HS-27A (cell line): ENCODE measurements around the gene TRAPPC14.

Source experiments
- DNase-seq: peaks from one replicate; pipeline ENCODE4 v3.0.0-alpha.2; 2012; ENCODE audit warnings: low read depth, missing footprints

The TRAPPC14 gene

DNA sequence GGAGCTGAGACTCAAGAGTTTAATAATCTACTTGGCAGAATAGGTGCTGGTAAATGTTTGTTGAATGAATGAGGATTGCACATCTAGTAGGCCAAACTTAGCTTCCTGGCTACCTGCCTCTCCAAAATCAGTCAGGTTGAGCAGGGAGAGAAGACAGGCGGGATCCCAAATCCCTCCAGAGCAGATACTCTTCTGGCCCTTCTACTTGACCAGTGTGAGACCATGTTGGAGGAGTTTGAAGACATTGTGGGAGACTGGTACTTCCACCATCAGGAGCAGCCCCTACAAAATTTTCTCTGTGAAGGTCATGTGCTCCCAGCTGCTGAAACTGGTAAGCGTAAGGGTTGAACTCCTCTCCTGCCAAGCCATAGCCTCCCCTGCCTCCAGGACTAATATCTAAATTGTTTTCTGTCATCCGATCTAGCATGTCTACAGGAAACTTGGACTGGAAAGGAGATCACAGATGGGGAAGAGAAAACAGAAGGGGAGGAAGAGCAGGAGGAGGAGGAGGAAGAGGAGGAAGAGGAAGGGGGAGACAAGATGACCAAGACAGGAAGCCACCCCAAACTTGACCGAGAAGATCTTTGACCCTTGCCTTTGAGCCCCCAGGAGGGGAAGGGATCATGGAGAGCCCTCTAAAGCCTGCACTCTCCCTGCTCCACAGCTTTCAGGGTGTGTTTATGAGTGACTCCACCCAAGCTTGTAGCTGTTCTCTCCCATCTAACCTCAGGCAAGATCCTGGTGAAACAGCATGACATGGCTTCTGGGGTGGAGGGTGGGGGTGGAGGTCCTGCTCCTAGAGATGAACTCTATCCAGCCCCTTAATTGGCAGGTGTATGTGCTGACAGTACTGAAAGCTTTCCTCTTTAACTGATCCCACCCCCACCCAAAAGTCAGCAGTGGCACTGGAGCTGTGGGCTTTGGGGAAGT is 34.0 kb downstream of the TRAPPC14 start:
- no peak for DNase-seq

DNA sequence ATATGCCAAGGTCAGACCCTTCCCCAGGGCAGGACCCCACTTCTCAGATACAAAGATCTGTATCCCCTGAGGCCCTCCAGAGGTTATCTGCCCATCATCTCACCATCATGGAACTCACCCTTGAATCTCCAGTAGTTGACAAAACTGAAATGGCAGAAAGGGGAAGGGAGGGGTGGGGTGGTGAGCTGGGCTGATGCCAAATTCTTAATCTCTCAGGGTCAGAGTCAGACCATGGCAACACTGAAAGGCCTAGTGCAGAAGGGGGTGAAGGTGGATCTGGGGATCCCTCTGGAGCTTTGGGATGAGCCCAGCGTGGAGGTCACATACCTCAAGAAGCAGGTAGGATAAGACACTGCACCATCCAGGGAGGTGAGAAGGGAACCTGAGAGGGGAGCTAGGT is 36.0 kb downstream of the TRAPPC14 start:
- no peak for DNase-seq

DNA sequence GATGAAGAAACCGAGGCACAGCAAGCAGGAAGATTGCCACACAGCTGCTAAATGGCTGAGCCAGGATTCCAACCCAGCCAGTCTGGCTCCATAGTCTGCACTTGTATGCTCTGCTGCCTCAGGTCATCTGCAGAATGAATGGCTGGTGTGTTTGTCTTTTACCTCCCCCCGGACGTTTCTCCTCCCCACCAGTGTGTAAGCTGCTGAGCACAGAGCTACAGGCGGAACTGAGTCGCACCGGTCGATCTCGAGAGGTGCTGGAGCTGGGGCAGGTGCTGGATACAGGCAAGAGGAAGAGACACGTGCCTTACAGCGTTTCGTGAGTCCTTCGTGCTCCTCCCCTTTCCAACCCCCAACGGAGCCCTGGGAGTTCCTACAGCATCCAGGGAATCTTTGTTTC is 36.5 kb downstream of the TRAPPC14 start:
- no peak for DNase-seq

DNA sequence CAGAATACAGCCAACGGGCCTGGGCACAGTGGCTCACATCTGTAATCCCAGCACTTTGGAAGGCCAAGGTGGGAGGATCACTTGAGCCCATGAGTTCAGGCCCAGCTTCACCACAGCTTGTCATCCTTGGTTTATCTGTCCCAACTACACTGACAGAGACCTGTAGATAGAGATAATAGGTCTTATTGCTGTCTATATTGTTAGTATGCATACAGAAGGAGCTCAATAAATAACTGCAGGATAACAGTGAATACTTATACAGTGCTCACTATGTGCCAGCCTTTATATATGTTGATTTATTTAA is 37.8 kb downstream of the TRAPPC14 start:
- DNase-seq = no peak

DNA sequence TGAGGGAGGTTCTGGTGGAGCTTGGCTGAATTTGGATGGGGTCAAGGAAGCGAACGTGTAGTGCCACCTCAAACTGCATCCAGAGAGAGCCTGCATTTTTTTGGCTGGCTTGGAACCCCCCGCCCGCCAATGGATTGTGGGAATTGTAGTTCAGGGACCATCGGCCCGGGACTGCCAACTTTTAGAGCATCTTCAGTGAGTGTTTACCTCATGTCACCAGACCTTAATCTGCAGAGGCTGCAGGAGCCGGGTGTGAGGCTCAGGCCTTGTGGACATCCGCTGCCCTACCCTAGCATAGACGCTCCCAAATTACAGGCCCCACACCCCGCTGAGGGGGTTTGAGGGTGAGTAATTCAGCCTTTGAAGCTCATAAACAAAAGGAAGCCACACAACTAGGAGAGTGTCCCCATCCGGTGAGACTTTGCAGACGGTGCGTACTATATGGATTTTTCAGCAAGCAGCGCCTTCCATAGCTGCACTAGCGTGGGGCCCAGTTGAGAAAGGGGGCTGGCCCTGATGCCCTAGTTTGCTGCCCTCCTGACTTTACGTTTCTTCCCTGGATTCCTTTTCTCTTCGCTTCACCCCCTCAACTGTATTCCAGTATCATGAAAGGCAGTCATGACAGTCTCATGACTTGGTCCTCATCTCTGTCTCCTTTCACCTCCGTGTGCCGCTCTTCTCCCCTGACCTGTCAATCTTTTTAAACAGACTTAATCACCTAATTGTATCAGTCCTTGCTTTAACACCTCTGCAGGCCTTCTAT is 38.4 kb downstream of the TRAPPC14 start:
- DNase-seq = no peak

DNA sequence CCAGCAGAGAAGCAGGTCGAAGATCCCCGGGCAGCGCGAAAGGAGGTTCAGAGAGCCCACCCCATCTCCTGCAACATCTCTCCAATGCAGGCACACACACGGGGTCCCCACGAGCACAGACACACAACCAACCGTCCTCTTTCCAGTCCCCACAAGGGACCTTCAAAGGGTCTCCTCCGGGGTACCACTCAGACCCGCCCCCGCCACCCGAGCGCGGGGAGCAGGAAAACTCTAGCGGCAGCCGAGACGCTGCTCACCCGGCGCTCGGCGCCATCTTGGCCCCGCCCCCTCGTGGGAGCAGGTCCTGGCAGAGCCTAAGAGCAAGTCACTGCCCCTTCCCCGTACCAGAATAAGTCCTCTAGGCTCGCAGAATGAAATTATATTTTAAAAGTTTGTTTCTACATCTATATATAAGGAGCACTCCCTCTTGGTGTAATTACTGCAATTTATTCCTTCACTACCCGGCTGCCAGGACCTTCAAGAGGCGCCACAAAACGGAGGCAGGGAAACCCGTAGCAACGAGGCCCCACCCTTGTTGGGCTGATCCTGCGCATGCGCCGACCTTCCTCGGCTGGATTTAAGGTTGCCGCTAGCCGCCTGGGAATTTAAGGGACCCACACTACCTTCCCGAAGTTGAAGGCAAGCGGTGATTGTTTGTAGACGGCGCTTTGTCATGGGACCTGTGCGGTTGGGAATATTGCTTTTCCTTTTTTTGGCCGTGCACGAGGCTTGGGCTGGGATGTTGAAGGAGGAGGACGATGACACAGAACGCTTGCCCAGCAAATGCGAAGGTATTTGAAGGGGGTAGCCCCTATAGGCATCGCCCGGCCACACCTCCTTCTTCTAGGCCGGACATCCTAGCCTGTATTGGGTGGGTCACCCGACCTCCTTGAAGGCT is 39.2 kb downstream of the TRAPPC14 start, which contains the start of the genes CNPY4 and TAF6:
CNPY4 (plus strand) TSS at position 563 of the 898 bp plus-strand sequence; CDS start at position 674, 111 bp downstream.
TAF6 (minus strand) TSS at position 287 of the 898 bp plus-strand sequence. CDS start 5,149 bp downstream, outside the sequence.
- peak; percentile 79 for DNase-seq

DNA sequence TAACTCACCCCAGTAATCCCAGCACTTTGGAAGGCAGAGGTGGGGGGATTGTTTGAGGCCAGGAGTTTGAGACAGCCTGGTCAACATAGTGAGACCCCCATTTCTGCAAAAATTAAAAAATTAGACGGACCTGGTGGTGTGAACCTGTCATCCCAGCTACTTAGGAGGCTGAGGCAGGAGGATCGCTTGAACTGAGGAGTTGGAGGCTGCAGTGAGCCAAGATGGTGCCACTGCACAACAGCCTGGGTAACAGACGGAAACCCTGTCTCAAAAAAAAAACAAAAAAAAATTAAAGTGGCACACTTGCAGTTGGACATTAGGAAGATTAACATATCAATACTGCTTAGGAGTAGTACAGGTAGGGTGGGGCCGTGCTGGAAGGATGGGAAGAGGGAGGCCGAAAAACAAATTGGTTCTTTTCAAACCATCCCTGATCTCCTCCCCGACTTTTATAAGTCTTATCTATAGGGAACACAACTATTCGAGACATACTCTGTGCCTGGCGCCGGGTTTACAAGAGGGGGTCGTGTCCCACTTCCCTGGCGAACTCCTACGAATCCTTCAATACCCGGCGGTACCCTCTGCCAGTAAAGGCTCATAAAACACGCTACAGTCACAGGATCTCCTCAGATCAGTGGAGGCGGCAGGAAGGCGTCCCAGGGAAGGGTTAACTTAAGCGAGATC is 40.0 kb downstream of the TRAPPC14 start:
- no peak for DNase-seq

DNA sequence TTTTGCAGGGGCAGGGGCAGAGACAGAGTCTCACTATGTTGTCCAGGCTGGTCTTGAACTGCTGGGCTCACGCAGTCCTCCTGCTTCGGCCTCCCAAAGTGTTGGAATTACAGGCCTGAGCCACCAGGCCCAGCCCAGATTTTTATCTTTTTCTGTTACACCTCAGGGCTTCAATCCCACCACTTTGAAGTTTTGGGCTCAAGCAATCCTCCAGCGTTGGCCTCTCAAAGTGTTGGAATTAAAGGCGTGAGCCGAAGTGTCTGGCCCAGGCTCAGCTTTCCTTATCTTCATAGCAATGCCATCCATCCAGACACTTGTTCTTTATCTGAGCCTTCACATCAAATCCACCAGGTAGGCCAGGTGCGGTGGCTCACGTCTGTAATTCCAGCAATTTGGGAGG is 43.5 kb downstream of the TRAPPC14 start:
- DNase-seq = no peak

DNA sequence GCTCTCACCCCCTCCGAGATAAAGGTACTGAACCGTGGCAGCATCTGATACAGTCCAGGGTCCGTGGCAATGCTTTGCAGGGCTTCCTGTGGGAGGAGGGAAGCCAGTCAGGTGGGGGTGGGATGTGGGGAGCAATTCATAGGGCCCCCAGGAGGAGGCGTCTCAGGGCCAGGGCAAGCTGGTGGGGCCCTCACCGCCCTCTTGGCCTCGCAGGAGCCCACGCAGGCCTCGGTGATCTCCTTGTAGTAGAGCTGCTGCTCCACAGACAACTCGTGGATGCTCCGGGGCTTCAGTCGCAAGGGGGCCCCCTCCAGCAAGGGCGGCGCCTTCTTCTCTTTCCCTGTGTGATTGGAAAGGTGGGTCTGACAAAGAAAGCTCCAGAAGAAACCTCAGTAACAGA is 46.6 kb downstream of the TRAPPC14 start:
- no peak for DNase-seq

DNA sequence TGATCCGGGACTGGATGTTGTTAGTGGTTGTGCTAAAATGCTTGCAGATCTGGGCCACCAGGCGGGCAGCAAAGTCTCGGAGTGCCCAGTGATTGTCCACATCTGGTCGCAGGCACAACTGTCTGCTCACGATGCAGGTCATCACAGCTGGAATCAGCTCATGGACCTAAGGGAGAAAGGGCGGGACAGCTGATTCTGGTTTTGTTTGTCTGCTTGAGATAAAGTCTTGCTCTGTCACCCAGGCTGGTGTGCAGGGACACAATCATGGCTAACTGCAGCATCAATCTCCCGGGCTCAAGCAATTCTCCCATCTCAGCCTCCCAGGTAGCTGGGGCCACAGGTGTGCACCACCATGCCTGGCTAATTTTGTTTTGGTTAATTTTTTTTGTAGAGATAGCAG is 47.4 kb downstream of the TRAPPC14 start:
- DNase-seq = no peak

DNA sequence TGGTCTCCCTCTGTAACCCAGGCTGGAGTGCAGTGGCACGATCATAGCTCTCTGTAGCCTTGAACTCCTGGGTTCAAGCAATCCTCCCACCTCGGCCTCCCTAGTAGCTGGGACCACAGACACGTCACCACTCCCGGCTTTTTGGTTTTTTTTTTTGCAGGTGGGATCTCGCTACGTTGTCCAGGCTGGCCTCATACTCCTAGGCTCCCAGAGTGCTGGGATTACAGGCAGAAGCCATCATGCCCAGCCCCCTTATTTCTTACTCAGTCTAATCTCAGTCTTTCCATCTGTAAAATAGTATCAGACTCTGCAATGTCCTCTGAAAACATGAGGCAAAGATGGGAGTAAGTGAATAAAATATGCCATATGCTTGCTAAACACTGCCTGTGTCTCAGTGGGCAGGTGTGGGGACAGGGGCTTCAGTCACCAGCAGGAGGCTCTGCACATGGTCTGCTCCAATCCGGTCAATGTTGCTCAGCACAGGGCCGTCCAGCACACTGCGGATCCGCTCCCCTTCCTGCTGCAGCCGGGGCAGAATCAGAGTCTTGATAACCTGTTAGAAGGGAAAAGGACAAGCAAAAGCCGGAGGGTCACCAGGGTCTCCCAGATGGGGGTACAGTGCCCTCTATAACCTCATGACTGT is 48.9 kb downstream of the TRAPPC14 start:
- DNase-seq = no peak

DNA sequence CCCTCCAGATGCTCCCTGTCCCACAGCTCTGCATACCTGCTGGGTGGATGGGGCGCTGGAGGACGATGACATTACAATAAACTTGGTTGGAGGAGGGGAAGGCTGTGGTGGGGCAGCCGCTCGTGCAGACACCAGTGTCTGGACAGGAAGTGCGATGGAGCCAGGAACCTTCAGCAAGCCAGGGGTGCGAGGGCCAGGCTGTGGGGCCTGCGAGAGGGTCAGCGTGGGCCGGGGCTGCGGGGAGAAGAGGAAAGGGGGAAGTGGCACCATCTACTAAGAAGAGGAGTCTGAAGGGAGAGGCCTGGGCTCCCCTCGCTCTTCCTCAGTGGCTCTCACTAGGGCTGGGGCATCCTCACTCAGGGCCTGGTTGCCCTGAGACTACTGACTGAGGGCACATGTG is 50.6 kb downstream of the TRAPPC14 start:
- no peak for DNase-seq

DNA sequence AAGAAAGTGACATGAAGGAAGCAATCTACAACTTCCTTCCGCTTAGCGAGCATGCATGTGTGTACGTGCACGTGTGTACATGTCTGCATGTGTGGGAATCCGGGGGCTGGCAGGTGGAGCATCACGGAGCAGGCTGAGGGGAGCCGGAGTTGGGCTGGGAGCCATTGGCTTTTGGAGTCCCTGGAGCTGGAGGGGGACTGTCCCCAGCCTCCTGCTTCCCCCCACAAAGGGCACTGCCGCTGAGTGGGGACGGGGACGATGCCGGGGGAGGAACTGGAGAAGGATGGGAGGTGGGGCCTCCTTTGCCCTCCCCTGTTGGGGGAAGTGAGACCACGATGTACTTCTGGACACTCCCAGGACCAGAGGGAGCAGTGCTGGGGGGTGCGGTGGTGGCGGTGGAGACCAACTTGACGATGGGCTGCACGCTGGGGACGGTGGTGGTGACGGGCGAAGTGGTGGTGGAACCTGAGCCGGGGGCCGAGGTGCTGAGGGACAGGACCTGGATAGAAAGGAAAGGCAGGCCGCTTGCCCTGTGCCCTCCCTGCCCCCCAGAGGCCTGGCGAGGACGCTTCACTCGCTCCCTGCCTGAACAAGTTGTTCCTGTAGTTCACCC is 51.3 kb downstream of the TRAPPC14 start:
- no peak for DNase-seq

DNA sequence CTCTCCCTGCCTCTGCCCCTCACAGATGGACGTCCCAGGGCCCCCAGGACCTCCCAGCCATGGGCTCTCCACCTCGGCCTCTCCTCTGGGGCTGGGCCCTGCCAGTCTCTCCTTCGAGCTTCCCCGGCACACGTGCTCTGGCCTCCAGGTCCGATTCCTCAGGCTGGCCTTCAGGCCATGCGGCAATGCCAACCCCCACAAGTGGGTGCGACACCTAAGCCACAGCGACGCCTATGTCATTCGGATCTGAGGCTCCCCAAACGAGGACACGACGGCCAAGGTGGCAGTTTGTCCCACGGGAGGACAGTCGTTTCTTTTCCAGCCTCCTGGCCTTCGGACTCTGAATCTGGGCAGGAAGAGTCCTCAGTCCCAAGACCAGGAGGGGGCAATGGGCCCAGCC is 51.9 kb downstream of the TRAPPC14 start:
- no peak for DNase-seq

DNA sequence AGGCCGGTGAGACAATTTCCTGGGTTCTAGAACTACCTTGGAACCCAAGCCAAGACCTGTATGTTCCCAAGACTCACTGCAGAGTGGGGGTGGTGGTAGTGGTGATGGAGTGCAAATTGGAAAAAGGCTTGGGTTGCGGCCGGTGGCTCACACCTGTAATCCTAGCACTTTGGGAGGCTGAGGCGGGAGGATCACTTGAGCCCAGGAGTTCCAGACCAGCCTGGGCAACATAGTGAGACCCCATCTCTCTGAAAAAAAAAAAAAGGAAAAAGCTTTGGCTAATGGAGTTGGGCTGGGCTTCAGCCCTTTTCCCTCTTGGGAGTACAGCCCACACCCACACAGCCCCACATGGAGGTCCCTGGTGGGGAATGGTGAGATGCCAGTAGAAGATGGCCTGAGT is 53.0 kb downstream of the TRAPPC14 start:
- no peak for DNase-seq
